ENCODE results near the gene RBM33. TPM values are rescaled to one million over a fixed set of nuclear protein-coding genes. Genes with fewer than 3 reads are reported as not detected.

Gene RBM33
- polyA plus RNA-seq, 3 donors, result 15.0 to 27.7 (median 22.2) TPM

GRCh38 chr7:155809947-155810769 is 165.7 kb downstream of the RBM33 start:
- Mint-ChIP-seq H3K4me1 (peaks cover 27% of the 10 kb centered on the region), H3K4me3 (peak overlapping the region in 1 of 2 donors; percentile 84), H3K9me3 (peaks cover 0 to 33% (median 7%) of the 10 kb centered on the region in 7 donors), H3K27ac (no peak overlapping the region), H3K36me3 (peaks cover 2 to 6% of the 10 kb centered on the region in 2 donors), H3K27me3 (ENCODE audit: low read depth in 3 of 3) (peaks cover 90 to 98% (median 93%) of the 10 kb centered on the region in 3 donors)
- no peaks in the 10 kb centered on the region for H3K79me2 ChIP-seq (ENCODE audit: insufficient read depth, low read length)
- peaks cover 78 to 95% of the 10 kb centered on the region in 2 donors for H3K27me3 ChIP-seq (ENCODE audit: control insufficient read depth in 2 of 2, insufficient read depth in 2 of 2, low read length in 2 of 2)
- peaks cover 19 to 26% of the 10 kb centered on the region in 2 donors for H3K4me1 ChIP-seq (ENCODE audit: control insufficient read depth in 1 of 2, insufficient read depth in 2 of 2, low read length in 2 of 2)
- H2AFZ ChIP-seq (ENCODE audit: insufficient read depth, low read depth, low read length, poor library complexity, severe bottlenecking), result no peak overlapping the region
- no peak overlapping the region for H3K4me2 ChIP-seq (replicated peaks; ENCODE audit: extremely low read depth, low read length, poor library complexity, severe bottlenecking)
- TF ChIP-seq, protein P1, sequence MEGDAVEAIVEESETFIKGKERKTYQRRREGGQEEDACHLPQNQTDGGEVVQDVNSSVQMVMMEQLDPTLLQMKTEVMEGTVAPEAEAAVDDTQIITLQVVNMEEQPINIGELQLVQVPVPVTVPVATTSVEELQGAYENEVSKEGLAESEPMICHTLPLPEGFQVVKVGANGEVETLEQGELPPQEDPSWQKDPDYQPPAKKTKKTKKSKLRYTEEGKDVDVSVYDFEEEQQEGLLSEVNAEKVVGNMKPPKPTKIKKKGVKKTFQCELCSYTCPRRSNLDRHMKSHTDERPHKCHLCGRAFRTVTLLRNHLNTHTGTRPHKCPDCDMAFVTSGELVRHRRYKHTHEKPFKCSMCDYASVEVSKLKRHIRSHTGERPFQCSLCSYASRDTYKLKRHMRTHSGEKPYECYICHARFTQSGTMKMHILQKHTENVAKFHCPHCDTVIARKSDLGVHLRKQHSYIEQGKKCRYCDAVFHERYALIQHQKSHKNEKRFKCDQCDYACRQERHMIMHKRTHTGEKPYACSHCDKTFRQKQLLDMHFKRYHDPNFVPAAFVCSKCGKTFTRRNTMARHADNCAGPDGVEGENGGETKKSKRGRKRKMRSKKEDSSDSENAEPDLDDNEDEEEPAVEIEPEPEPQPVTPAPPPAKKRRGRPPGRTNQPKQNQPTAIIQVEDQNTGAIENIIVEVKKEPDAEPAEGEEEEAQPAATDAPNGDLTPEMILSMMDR (IDR thresholded peaks at IDR 0.05), result no peak
- H3K4me3 ChIP-seq (replicated peaks in 1 of 3; ENCODE audit: low read depth in 2 of 3, low read length in 3 of 3), result no peak overlapping the region
- intact Hi-C loops (cut with micrococcal nuclease), result no loop called here
- H3K9me3 ChIP-seq (replicated peaks in 1 of 2; ENCODE audit: control insufficient read depth in 1 of 2, insufficient read depth in 1 of 2, low read length in 2 of 2), result peaks cover 0 to 29% of the 10 kb centered on the region in 2 donors
- no peak overlapping the region for H3K9ac ChIP-seq (ENCODE audit: insufficient read depth, low read length, poor library complexity, severe bottlenecking)
- no peak for DNase-seq
- no peaks in the 10 kb centered on the region for H4K20me1 ChIP-seq (ENCODE audit: insufficient read depth, low read length)
- H3K36me3 ChIP-seq (replicated peaks in 1 of 2; ENCODE audit: control insufficient read depth in 1 of 2, insufficient read depth in 2 of 2, low read length in 2 of 2), result no peaks in the 10 kb centered on the region
- no peak overlapping the region for H3K27ac ChIP-seq (ENCODE audit: low read depth in 1 of 2, low read length in 2 of 2)
- 3% methylated on average over 58 of the region's 69 CpGs for WGBS (ENCODE audit: insufficient coverage)

GRCh38 chr7:155810770-155811559 is 166.5 kb downstream of the RBM33 start:
- Mint-ChIP-seq H3K27me3 (ENCODE audit: low read depth in 3 of 3) (peaks cover 88 to 97% (median 94%) of the 10 kb centered on the region in 3 donors), H3K4me1 (peaks cover 28% of the 10 kb centered on the region), H3K9me3 (peaks cover 0 to 33% (median 7%) of the 10 kb centered on the region in 7 donors), H3K4me3 (peak overlapping the region in 1 of 2 donors; percentile 84), H3K27ac (no peak overlapping the region), H3K36me3 (peaks cover 2 to 6% of the 10 kb centered on the region in 2 donors)
- Histone ChIP-seq H2AFZ (ENCODE audit: insufficient read depth, low read depth, low read length, poor library complexity, severe bottlenecking) (no peak overlapping the region), H3K27ac (ENCODE audit: low read depth in 1 of 2, low read length in 2 of 2) (no peak overlapping the region), H3K36me3 (replicated peaks in 1 of 2; ENCODE audit: control insufficient read depth in 1 of 2, insufficient read depth in 2 of 2, low read length in 2 of 2) (no peaks in the 10 kb centered on the region), H3K4me3 (replicated peaks in 1 of 3; ENCODE audit: low read depth in 2 of 3, low read length in 3 of 3) (no peak overlapping the region), H3K79me2 (ENCODE audit: insufficient read depth, low read length) (no peaks in the 10 kb centered on the region), H4K20me1 (ENCODE audit: insufficient read depth, low read length) (no peaks in the 10 kb centered on the region), H3K9me3 (replicated peaks in 1 of 2; ENCODE audit: control insufficient read depth in 1 of 2, insufficient read depth in 1 of 2, low read length in 2 of 2) (peaks cover 0 to 29% of the 10 kb centered on the region in 2 donors), H3K9ac (ENCODE audit: insufficient read depth, low read length, poor library complexity, severe bottlenecking) (no peak overlapping the region), H3K4me1 (ENCODE audit: control insufficient read depth in 1 of 2, insufficient read depth in 2 of 2, low read length in 2 of 2) (peaks cover 11 to 18% of the 10 kb centered on the region in 2 donors), H3K27me3 (ENCODE audit: control insufficient read depth in 2 of 2, insufficient read depth in 2 of 2, low read length in 2 of 2) (peaks cover 71 to 94% of the 10 kb centered on the region in 2 donors), H3K4me2 (replicated peaks; ENCODE audit: extremely low read depth, low read length, poor library complexity, severe bottlenecking) (no peak overlapping the region)
- TF ChIP-seq, protein P1 (IDR thresholded peaks at IDR 0.05), result no peak
- intact Hi-C loops (cut with micrococcal nuclease), result no loop called here
- WGBS (ENCODE audit: insufficient coverage), result 3% methylated on average over 5 of the region's 21 CpGs
- no peak for DNase-seq
